ENCODE measurements around the gene APBA3.

The APBA3 gene

DNA sequence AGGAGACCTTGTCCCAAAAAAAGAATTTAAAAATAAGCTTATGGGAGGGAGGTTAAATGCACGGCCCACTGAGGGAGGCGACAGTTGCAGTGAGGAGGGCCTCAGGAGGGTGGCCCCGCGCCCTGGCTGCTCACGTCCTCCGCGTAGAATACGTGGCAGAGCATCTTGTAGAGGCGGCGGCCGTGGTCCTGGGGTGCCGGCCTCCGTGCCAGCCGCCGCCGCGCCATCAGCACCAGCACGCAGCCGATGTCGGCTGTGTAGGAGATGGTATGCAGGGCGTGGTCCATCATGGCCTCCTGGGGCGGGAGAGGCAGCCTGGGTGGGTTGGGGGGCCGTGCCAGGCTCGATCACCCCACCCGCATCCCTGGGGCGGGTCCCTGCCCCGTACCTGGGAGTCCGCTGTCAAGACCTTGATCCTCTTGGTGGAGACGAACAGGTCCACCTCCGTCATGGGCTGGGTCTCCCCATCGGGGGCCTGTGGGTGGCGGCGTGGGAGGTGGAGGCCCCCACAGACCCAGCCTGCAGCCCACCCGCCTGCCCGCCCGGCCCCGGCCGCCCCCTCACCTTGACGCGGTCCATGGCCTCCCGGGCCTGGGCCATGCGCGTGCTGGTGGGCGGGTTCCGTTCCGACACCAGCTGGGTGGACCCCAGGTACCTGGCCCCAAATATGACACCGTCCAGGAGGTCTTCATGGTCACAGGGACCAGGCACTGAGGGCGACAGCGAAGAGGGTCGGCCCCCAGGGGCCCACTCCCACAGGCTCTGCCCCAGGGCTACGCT is 7.7 kb downstream of the APBA3 start:
- intact Hi-C loops (cut with DNase I; ENCODE audit: low total_unique reads): no loop called here
- Histone ChIP-seq H3K4me1 (peaks cover 0 to 4% (median under 1%) of the 10 kb centered on the region in 4 donors), H3K27me3 (no peaks in the 10 kb centered on the region), H3K9me3 (no peaks in the 10 kb centered on the region), H3K27ac (no peak overlapping the region), H3K36me3 (peaks cover 45 to 95% (median 64%) of the 10 kb centered on the region in 3 donors), H3K4me3 (no peak overlapping the region)
- TF ChIP-seq, protein P1, sequence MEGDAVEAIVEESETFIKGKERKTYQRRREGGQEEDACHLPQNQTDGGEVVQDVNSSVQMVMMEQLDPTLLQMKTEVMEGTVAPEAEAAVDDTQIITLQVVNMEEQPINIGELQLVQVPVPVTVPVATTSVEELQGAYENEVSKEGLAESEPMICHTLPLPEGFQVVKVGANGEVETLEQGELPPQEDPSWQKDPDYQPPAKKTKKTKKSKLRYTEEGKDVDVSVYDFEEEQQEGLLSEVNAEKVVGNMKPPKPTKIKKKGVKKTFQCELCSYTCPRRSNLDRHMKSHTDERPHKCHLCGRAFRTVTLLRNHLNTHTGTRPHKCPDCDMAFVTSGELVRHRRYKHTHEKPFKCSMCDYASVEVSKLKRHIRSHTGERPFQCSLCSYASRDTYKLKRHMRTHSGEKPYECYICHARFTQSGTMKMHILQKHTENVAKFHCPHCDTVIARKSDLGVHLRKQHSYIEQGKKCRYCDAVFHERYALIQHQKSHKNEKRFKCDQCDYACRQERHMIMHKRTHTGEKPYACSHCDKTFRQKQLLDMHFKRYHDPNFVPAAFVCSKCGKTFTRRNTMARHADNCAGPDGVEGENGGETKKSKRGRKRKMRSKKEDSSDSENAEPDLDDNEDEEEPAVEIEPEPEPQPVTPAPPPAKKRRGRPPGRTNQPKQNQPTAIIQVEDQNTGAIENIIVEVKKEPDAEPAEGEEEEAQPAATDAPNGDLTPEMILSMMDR (IDR thresholded peaks at IDR 0.05): no peak
- DNase-seq: no peak

DNA sequence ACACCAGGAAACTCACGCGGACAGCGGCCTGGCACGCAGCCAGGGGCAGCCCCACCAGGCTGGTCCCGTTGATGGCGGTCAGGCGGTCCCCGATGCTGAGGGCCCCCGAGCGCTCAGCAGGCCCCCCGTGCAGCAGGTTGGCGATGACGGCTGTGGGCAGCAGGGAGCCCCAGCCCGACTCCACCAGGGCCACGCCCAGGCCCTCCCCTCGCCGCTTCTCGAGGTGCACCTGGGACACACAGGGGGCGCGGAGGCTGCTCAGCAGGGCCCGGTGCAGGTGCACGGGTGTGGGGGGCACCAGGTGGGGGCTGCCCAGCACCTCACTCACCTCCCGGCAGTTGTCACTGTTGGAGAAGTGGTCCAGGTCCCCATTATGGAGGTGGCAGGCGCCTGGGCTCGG is 9.0 kb downstream of the APBA3 start:
- Histone ChIP-seq H3K9me3 (no peaks in the 10 kb centered on the region), H3K4me1 (no peaks in the 10 kb centered on the region), H3K36me3 (peaks cover 45 to 82% (median 56%) of the 10 kb centered on the region in 3 donors), H3K4me3 (no peak overlapping the region), H3K27me3 (peaks cover 0 to 3% of the 10 kb centered on the region in 2 donors), H3K27ac (no peak overlapping the region)
- TF ChIP-seq, protein P1 (IDR thresholded peaks at IDR 0.05): no peak
- intact Hi-C loops (cut with DNase I; ENCODE audit: low total_unique reads): no loop called here
- no peak for DNase-seq

DNA sequence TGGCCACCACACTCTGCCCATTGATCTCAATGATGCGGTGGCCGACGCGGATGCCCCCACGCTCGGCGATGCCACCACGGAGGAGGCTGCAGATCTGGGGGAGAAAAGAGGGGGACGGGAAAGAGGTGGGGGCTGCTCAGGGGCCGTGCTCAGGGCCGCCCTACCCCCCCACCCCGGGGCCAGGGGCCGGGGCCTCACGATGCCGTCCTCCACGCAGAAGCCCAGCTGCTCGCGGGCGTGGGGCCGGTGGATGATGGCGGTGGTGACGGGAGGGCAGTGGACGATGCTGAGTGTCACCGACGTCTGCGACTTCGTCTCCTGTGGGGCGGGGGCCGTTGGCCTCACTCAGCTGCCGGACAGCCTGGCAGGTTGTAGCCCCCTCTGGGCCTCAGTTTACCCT is 10.3 kb downstream of the APBA3 start:
- Histone ChIP-seq H3K9me3 (no peaks in the 10 kb centered on the region), H3K4me1 (no peaks in the 10 kb centered on the region), H3K27me3 (peaks cover 0 to 4% of the 10 kb centered on the region in 2 donors), H3K27ac (no peak overlapping the region), H3K36me3 (peaks cover 45 to 70% (median 51%) of the 10 kb centered on the region in 3 donors), H3K4me3 (no peak overlapping the region)
- TF ChIP-seq, protein P1 (IDR thresholded peaks at IDR 0.05): no peak
- intact Hi-C loops (cut with DNase I; ENCODE audit: low total_unique reads): no loop called here
- no peak for DNase-seq

DNA sequence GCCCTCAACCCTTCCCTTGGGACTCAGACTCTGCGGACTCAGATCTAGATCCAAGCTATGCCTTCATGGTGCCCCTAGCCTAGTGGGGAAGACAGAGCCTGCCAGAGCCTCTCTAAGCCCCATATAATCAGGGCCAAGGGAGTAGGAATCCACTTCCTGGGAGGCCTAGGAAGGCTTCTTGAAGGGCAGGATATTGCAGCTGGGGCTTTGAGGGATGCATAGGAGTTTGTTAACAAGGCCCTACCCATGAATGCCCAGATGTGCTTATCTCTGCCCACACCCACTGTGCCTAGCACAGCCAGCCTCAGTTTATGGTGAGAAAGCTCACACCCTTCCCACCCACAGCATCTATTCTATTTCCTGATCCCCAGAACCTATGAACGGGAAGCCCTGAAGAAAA is 11.3 kb downstream of the APBA3 start:
- Histone ChIP-seq H3K4me3 (no peak overlapping the region), H3K36me3 (peaks cover 45 to 61% (median 51%) of the 10 kb centered on the region in 3 donors), H3K4me1 (no peaks in the 10 kb centered on the region), H3K27ac (no peak overlapping the region), H3K9me3 (no peaks in the 10 kb centered on the region), H3K27me3 (peaks cover 0 to 4% of the 10 kb centered on the region in 2 donors)
- intact Hi-C loops (cut with DNase I; ENCODE audit: low total_unique reads): no loop called here
- TF ChIP-seq, protein P1 (IDR thresholded peaks at IDR 0.05): no peak
- DNase-seq: no peak

DNA sequence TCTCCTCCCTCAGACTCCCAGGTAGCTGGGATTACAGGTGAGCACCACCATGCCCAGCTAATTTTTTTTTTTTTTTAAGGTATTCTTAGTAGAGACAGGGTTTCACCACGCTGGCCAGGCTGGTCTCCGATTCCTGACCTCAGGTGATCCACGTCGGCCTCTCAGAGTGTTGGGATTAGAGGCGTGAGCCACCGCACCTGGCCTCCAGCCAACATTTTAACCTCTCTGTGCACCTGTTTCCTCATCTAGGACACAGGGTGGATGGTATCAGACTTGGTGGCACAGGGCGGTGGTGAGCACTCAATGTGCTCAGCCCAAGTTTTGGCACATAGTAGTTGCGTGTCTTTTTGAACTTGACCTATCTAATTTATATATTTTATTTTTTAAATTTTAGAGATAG is 12.5 kb downstream of the APBA3 start:
- peaks cover 0 to 4% of the 10 kb centered on the region in 2 donors for H3K27me3 ChIP-seq
- no peak for DNase-seq
- H3K4me1 ChIP-seq: no peaks in the 10 kb centered on the region
- no peaks in the 10 kb centered on the region for H3K9me3 ChIP-seq
- no peak overlapping the region for H3K27ac ChIP-seq
- peaks cover 40 to 50% (median 44%) of the 10 kb centered on the region in 3 donors for H3K36me3 ChIP-seq
- H3K4me3 ChIP-seq: no peak overlapping the region
- TF ChIP-seq, protein P1 (IDR thresholded peaks at IDR 0.05): no peak
- intact Hi-C loops (cut with DNase I; ENCODE audit: low total_unique reads): no loop called here

All from tibial artery (tissue), 4 donors.